Neural crest cell (in vitro differentiated cells): ENCODE measurements around the gene OR10H5. TPM values are rescaled to one million over a fixed set of nuclear protein-coding genes. Genes with fewer than 3 reads are reported as not detected.
"Not testable (repeated sequence)": the region's sequence is repeated elsewhere in the genome, so short reads cannot be mapped to it uniquely, and the experiment has no call there.

Experiments
- DNase-seq: peaks from one replicate; pipeline ENCODE4 v3.0.0; 2021; ENCODE audit warnings: low read depth, mixed read lengths, low spot score
- H3K27ac Mint-ChIP-seq: one replicate; pipeline ENCODE4 v1.8.0; 2021; ENCODE audit warnings: mild to moderate bottlenecking, mixed read lengths; ENCODE audit not compliant: unreplicated experiment
- H3K27me3 Mint-ChIP-seq: 2 replicates; pipeline ENCODE4 v1.8.0; 2021; ENCODE audit warnings: low read depth, mild to moderate bottlenecking, mixed read lengths
- H3K36me3 Mint-ChIP-seq: 2 replicates; pipeline ENCODE4 v1.8.0; 2021; ENCODE audit warnings: low read depth, mild to moderate bottlenecking, mixed read lengths
- H3K4me1 Mint-ChIP-seq: 2 replicates; pipeline ENCODE4 v1.8.0; 2021; ENCODE audit warnings: mixed read lengths
- H3K4me3 Mint-ChIP-seq: one replicate; pipeline ENCODE4 v1.8.0; 2021; ENCODE audit warnings: mild to moderate bottlenecking, mixed read lengths
- H3K9me3 Mint-ChIP-seq: 2 replicates; pipeline ENCODE4 v1.8.0; 2021; ENCODE audit warnings: mixed read lengths
- CTCF ChIP-seq: fragments of 200-600 bp; sonication (generic); conservative IDR thresholded peaks from 2 replicates; pipeline ENCODE4 v1.5.0; 2021; ENCODE audit warnings: antibody characterized with exemption, mild to moderate bottlenecking
- total RNA-seq: library from RNA; stranded (reverse); gene quantifications from 2 replicates; pipeline ENCODE4 v1.2.1, GENCODE V29; 2021

Gene OR10H5
- total RNA-seq, 1 donor from 2014 or later = not detected

GRCh38 chr19:15788594-15789270 is 1.3 kb downstream of the OR10H5 start:
- H3K4me1 Mint-ChIP-seq = no peaks in the 10 kb centered on the region
- H3K36me3 Mint-ChIP-seq = no peaks in the 10 kb centered on the region

GRCh38 chr19:15790096-15790495 is 2.6 kb downstream of the OR10H5 start:
- H3K27ac Mint-ChIP-seq = no peak overlapping the region
- no peaks in the 10 kb centered on the region for H3K27me3 Mint-ChIP-seq
- TF ChIP-seq CTCF = no peak
- peaks cover 3% of the 10 kb centered on the region for H3K36me3 Mint-ChIP-seq
- H3K4me1 Mint-ChIP-seq = no peaks in the 10 kb centered on the region
- H3K9me3 Mint-ChIP-seq = peaks cover 9% of the 10 kb centered on the region
- no peak for DNase-seq
- no peak overlapping the region for H3K4me3 Mint-ChIP-seq

More at GRCh38 chr19:15788594-15789270, 1.3 kb downstream of the OR10H5 start:
- Mint-ChIP-seq H3K27me3 (no peaks in the 10 kb centered on the region), H3K27ac (no peak overlapping the region), H3K4me3 (no peak overlapping the region), H3K9me3 (peaks cover 6% of the 10 kb centered on the region)
- TF ChIP-seq CTCF = no peak
- no peak for DNase-seq

- not testable (repeated sequence) for H3K4me1 Mint-ChIP-seq, H3K27ac Mint-ChIP-seq, H3K4me3 Mint-ChIP-seq, H3K27me3 Mint-ChIP-seq, DNase-seq
- H3K9me3 Mint-ChIP-seq = peaks cover 15% of the 10 kb centered on the region
- peaks cover 13% of the 10 kb centered on the region for H3K36me3 Mint-ChIP-seq
Measured at GRCh38 chr19:15794279-15794678, 6.8 kb downstream of the OR10H5 start.

- Mint-ChIP-seq H3K4me3 (no peak overlapping the region), H3K27me3 (no peaks in the 10 kb centered on the region), H3K4me1 (no peaks in the 10 kb centered on the region), H3K36me3 (peaks cover 4% of the 10 kb centered on the region), H3K9me3 (peaks cover 4% of the 10 kb centered on the region), H3K27ac (no peak overlapping the region)
- no peak for TF ChIP-seq CTCF
- no peak for DNase-seq
Measured at GRCh38 chr19:15810335-15810734, 22.9 kb downstream of the OR10H5 start.

- no peak for TF ChIP-seq CTCF
- DNase-seq = no peak
- Mint-ChIP-seq H3K27me3 (no peaks in the 10 kb centered on the region), H3K4me3 (no peak overlapping the region), H3K36me3 (peaks cover 4% of the 10 kb centered on the region), H3K27ac (no peak overlapping the region), H3K9me3 (peaks cover 6% of the 10 kb centered on the region), H3K4me1 (no peaks in the 10 kb centered on the region)
Measured at GRCh38 chr19:15811476-15811875, 24.0 kb downstream of the OR10H5 start.

- no peak for DNase-seq
- H3K4me3 Mint-ChIP-seq = no peak overlapping the region
- no peaks in the 10 kb centered on the region for H3K27me3 Mint-ChIP-seq
- no peak overlapping the region for H3K27ac Mint-ChIP-seq
- H3K36me3 Mint-ChIP-seq = peaks cover 6% of the 10 kb centered on the region
- no peaks in the 10 kb centered on the region for H3K4me1 Mint-ChIP-seq
- TF ChIP-seq CTCF = no peak
- peaks cover 10% of the 10 kb centered on the region for H3K9me3 Mint-ChIP-seq
Measured at GRCh38 chr19:15812060-15812722, 24.7 kb downstream of the OR10H5 start.
